Stimulated activated CD8-positive, alpha-beta memory T cell treated with anti-CD3 and anti-CD28 coated beads, Interleukin-12 subunit alpha, Interleukin-12 subunit beta, amount 100 ng/mL, for 24 hours (primary cell): ENCODE results near the gene LAYN.

ENCODE experiments used
- DNase-seq: peaks from one replicate; pipeline ENCODE4 v3.0.0-alpha.2; 2020; ENCODE audit errors: extremely low read depth

The LAYN gene

DNA sequence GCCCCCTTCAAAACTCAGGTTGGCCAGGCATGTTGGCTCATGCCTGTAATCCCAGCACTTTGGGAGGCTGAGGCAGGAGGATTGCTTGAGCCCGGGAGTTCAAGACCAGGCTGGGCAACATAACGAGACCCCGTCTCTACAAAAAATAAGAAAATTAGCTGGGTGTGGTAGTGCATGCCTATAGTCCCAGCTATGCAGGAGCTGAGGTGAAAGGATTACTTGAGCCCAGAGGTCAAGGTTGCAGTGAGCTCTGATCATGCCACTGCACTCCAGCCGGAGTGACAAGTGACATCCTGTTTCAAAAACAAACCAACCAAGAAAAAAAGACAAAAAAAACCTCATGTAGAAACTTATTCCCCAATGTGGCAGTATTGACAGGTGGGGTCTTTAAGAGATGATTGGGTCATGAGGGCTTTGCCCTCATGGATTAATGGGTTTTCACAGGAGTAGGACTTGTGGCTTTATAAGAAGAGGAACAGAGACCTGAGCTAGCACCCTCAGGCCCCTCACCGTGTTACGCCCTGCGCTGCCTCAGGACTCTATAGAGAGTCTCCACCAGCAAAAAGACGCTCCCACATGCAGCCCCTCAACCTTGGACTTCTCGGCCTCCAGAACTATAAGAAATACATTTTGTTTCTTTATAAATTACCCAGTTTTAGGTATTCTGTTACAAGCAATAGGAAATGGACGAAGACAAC lies 22.3 kb downstream of the LAYN start:
- no peak for DNase-seq

DNA sequence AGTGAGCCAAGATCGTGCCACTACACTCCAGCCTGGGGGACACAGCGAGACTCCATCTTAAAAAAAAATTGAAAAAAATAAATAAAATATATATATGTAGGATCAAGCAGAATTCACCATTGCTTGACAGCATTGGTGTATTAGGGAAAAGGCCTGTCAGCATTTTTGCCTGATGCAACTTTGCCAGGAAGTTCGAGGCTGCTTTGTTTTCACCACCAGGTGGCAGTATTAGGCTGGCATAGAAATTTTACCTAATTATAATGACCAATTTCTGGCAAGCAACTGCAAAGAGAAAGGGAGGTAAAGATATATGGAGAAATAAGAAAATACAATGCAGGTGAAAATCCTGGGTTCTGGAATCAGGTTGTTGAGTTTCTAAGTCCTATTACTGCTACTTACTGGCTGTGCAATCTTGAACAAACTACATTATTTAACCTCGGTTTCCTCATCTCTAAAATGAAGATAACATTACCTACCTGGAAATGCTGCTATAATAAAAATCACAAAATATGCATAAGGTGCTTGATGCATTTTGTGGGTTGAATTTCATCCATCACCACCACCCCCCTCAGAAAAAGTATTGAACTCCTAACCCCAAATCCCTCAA lies 24.7 kb downstream of the LAYN start:
- DNase-seq: no peak

DNA sequence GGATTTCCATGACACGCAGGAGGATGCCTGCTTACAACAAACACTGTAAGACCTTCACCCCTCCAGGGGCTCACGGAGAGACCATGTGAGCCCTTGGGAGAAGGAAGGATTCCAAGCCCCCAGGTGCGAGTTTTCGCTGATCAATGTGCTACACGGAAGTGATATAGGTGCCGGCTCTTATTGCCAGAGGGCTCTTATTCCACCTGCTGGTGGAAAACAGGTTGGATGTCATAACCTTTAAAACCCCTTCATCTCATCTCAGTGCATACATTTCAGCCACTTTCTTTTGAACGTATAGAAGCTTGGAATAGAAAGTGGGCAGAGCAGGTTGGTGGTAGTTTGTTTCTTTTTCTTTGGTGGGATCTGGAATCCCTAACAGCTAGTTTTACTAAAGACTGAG lies 25.8 kb downstream of the LAYN start:
- DNase-seq: no peak

DNA sequence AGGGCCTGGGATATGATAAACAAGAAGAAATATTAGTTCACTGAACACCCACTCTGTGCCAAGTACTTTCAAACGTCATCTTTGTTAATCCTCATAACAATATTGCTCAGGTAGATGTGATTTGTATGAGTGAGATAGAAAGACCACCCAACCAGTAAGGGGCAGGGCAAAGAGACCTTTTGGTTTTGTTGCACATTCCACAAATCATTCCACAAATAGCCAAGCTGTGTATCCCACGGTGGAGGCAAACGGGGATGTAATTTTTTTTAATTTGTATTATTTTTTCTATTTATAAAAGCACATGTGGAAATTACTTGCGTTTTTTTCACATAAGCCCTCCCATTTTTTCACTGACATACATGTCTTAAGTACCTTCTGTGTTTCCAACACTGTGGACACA lies 29.0 kb downstream of the LAYN start:
- DNase-seq: no peak

DNA sequence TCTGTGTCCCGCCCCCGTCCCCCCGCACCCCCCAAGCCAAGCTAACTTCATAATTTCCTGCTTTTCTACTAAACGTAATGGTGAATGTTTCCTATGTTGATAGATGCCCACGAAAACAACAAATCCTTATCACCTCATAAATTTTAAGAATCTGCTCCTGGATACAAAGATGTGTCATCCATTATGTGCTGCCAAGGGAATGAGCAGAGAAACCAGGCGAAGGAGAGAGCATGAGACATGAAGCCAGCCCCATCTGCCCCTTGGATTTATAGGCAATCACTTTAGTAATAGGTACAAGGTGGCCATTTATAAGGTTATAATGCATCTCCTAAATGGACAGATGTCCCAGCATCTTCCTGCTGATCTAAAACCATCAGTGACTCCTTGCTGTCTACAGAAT lies 30.3 kb downstream of the LAYN start:
- no peak for DNase-seq

DNA sequence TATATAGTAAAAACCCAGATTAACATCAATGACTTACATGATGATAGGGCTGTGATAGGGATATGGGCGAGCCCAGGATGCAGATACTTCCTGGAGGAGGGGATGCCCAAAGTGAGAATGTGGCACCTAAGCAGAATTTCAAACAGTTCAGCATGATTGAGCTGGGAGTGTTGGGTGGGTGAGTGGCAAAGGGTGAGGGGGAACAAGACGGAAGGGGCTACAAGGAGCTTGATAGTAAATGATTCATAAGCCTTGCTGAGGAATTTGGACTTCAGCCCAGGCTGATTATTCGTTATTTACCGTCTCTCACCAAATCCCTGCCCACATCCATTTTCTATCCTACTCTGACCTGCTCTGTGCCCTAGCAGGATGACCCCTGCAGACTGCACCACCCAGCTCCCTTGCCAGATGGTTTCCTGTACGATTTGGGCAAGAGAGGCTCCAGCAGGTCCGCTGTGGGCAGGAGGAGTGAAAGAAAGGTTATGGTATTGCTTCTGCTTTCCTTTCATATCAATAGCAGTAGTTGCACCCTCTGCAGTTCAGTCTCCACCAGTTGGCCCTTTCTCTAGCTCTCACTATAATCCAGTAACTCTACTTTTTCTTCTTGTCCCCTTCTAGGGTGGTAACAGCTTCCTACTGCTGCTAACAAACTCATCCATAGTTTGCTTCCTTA lies 31.4 kb downstream of the LAYN start:
- DNase-seq: no peak

DNA sequence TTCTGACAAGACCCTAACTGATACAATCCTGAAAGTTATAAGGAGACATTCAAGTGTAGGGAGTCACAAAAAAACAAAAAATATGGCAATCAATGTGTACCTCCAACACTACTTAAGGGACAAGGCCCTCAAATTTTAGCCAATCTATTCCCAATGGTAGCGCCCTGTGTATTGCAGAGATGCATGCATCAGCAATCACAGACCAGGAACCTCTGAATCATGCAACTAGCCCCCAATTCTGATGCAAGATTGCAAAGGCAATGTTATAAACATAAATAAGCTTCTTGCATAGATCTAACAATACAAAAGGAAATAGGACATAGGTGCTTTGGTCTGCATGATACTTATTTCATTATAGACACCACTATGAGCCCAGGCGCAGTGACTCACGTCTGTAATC lies 32.1 kb downstream of the LAYN start:
- DNase-seq: no peak

DNA sequence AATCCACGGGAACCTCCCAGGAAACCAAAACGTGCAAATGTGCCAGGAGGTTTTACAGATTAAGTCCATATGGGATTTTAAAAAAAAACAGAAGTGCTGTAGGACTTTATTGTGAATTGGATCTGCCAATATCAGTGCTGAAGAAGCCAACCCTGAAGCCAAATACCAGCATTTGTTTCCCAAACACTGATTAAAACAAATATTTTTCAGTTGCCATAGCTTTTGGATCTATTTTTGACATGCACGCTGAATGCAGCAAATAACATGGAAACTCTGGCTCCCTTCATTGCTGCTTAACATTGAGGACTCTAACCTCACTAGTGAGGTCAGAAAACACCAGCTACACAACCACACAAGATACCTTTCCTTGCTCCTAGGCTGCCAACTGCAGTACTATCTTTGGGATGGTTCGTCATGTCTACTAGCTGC lies 33.3 kb downstream of the LAYN start:
- DNase-seq: no peak

DNA sequence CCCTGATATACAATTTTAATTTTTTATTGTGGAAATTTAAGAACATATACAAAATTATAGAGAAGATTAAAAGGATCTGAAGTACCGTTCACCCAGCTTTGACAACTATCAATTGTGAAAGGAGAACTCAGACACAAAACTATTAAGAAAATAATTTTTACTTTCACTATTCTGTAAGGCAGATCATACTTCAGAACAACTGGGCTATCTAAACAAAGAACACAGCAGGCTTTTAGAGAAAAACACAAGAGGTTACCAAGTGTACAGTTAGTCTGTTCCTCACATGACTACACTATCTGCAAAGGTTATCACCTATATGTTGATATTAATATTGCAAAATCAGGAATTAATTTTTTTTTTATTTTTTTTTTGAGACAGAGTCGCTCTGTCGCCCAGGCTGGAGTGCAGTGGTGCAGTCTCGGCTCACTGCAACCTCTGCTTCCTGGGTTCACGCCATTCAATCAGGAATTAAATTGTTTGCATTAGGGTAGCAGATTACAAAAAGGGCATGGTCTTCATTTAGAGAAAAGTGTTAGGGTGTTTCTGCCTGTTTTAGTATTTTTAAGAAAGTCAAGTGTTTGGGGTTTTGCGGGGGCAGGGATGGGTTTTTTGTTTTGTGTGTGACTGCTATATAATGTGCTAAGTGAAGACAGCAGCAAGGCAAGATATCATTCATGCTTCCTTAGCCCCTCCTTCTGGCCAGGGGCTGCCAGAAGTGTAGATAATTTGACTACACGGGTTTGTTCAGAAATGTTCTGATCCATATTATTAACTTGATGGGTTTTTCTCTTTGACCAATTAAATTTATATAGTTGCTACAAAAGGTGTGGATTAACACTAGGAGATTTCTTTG lies 34.1 kb downstream of the LAYN start:
- DNase-seq: no peak

DNA sequence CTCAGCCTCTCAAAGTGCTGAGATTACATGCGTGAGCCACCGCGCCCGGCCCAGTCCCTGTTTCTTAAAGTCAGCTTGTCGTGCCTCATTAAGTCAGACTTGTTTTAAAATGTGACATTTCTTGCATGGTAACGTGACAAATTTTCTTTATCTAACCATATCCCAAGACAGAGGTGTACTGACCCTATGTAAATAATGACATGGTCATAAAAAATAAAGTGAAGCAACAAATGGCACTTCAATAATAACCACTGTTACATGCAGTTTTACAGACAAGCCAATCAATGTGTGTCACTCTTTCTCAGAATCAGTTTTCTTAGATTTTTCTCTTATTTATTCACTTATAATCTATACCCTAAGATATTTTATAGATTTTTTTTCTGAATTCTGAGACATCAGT lies 35.2 kb downstream of the LAYN start:
- no peak for DNase-seq

DNA sequence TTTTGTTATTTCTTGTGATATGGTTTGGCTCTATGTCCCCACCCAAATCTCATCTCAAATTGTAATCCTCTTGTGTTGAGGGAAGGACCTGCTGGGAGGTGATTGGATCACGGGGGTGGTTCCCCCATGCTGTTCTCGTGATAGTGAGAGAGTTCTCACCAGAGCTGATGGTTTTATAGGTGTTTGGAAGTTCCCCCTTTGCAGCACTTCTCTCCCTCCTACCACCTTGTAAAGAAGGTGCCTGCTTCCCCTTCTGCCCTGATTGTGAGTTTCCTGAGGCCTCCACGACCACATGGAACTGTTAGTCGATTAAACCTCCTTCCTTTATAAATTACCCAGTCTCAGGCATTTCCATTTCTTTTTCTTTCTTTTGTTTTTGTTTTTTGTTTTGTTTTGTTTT lies 37.3 kb downstream of the LAYN start:
- no peak for DNase-seq

DNA sequence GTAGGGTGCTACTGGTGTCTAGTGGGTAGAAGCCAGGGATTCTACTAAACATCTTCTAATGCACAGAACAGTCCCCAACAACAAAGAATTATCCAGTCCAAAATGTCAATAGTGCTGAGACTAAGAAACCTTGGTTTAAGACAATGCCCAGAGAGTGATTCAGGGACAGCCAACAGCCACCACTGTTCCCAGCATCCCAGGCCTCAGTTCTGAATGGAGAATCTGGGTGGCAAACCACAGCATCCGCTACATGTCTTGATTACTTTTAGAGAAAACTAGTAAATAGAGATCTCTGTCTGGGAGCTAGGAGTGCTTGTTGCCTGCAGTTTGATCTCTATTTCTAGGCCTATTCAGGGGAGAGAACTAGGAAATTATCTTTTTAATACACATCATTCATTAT lies 40.8 kb downstream of the LAYN start:
- no peak for DNase-seq

DNA sequence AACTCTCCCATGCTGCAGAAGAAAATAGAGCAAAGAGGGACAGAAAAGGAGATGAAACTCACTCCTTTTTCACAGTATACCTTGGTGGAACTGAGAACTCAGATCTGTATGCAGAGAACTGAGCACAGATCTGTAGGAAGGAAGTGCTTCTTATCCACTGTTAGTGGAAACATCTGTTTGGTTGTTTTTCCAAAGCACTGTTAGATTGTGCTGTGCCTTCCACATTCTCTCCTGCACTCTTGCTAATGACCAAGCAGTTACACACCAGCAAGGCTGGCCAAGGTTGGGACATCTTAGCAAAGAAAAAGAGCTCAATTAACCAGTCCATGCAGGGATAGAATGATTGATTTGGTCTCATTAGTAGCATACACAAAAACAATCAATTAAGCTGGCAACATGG lies 41.6 kb downstream of the LAYN start:
- DNase-seq: no peak

DNA sequence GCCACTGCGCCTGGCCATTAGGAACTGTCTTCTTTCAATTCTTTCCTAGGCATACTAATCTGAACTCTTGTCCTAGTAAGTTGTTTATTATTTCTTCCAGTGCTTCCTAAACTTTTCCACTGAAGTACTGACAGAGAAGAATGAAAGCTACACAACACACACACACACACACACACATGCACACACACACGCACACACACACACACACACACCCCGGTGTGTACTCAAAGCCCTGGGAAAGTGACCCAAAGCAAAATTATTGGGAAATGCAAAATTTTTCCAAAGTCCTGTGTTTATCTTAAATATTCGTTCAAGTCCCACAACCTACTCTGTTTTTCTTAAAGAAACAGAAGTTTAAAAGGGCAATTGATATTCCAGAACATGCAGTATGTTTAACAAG lies 42.4 kb downstream of the LAYN start:
- DNase-seq: no peak

DNA sequence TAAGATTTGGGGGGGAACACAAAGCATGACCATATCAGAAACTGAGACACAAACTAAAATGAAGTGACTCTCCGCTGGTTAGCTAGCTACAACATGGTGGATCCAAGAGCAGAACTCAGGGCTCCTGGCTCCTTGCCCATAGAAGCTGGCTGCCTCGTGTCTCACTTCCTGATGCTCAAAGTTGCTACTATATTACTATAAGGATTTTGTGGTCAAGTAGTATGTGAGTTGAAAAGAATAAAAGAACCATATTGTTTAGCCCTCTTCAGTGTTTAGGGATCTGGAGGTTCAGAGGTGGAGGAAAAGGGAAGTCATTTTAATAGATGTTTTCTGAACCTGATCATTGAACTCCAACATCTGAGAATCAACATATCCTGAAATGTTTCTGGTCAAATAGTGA lies 44.9 kb downstream of the LAYN start:
- DNase-seq: no peak

DNA sequence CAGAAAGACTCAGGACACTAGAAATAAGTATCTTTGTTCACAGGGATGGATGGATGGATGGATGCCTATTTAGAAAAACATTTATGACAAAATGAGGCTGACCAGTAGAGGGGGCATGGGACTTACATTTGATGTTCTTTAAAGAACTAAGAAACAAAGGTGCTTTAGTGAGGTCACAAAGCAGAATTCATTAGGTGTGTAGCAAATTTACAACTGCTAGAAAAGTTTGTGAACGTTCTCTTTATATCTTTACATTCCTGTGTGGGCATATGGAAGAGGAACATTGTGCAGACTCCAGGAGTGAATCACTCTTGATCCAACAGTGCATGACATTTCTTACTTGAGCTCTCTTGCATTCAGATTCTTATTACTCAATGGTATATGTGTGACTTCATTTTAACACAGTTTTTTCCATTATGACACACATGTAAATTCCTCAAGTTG lies 45.9 kb downstream of the LAYN start:
- no peak for DNase-seq

DNA sequence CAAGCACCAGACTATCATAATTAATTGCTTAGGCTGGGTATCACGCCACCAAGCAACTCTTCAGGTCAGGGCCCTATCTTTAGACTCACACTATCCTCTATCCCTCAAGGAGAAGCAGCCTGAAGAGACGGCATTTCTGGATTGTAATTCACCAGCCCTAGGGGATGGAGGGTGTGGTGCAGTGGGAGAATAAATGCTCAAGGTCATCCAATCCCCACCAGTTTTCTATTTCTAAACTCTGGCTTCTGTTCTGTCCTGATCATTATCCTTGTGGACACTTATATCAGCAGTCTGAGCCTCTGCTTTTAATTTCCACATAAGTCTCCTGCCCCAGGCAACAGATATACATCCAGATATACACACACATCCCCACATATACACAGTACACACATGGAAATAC lies 48.6 kb downstream of the LAYN start:
- DNase-seq: no peak

DNA sequence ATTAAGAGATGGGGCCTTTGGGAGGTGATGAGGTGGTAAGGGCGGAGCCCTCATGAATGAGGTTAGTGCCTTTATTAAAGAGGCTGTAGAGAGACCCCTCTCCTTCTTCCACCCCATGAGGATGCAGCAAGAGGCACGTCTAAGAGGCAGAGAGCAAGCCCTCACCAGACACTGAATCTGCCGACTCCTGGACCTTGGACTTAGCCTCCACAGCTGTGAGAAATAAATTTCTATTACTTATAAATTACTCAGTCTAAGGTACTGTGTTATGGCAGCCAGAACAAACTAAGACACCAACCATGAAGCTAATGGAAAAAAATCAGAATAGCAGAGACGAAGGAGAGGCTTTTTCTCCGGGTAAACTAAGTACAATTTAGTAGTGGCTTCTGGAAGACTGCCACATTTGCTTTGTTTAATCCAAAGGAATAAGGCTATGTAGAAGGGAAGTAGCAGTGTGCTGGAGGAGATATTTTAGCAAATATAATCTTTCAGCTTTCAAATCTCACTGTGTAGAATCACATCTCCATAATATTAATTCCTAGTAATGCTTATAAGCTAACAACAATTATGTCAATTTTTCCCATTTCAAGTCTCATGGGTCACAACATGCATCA lies 49.5 kb downstream of the LAYN start:
- DNase-seq: no peak

DNA sequence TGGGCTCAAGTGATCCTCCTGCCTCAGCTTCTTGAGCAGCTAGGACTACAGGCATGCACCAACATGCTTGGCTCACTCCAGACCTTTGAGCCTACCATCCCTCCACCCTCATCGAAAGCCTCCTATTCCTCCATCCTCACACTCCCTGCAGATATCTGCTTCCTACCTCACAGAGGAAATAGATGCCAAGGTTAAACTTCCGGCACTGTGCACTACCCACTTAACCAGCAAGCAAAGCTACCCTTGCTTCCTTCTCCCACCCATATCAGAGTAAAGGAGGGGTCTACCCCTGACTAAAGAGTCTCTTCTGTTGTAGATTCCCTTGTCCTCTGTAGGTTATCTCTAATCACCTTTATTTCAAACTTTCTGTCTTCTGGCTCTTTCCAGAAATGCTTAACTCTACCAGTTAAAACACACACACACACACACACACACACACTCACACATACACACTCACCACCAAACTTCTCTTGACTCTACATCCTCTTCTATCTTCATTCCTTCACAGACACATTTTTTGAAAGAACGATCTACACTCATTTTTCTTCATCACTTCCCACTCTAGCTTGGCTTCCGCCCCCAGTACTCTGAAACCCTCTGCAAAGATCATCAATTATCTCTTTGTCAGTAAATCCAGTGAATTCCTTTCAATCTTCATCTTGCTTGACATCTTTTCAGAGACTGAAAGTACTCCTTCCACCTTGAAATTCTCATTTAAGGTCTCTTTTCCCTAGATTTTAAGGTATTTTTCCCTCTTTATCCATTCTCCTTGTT lies 50.9 kb downstream of the LAYN start:
- DNase-seq: no peak

DNA sequence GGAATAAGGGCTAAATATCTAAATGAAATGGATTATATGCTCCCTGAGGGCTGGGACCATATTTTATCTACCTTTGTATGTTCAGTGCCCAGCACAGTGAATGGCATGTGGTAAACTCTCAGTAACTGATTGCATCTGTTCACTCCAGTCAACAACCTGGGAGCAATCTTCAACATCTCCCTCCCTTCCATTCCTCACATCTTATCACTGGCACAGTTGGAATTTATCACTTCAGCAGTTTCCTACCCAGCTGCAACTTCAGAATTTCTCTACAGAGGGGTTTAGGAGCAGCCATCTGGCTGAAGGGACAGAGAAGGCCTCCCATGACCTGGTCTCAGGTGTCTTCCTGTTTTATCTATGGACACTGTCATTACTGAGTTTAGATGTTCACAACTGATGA lies 52.0 kb downstream of the LAYN start:
- no peak for DNase-seq

DNA sequence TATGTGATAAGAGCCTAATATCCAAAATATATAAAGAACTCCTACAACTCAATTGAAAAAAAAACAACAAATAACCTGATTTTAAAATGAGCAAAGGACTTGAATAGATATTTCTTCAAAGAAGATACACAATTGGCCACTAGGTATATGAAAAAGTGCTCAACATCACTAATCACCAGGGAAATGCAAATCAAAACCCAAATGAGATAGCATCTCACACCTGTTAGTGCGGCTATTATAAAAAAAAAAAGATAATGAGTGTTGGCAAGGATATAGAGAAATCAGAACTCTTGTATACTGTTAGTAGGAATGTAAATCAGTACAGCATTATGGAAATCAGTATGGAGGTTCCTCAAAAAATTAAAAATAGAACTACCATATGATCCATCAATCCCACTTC lies 55.8 kb downstream of the LAYN start:
- DNase-seq: no peak
